ENCODE data around the gene MAP9.
A peak's percentile ranks its signal among the peaks of the same experiment; 100 is the strongest.

DNA sequence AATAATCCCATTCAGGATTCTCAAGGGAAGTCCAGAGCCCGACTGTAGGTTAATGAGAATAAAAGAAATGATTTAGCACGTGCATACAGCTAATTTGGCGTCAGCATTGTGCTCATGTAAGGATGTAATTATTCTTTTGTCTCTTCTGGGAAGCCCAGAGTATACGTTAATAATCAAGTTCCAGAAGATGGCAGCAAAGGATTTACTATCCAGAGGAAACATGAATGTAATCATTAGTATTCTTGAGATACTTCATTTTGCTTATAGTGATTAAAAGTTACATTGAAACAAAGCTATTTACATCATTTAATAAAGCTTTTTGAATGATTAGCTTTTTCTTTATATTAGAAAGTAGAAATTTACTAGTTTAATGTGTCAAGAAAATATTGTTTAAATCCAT is 27.1 kb upstream of the MAP9 start:
- TF ChIP-seq, protein P1, sequence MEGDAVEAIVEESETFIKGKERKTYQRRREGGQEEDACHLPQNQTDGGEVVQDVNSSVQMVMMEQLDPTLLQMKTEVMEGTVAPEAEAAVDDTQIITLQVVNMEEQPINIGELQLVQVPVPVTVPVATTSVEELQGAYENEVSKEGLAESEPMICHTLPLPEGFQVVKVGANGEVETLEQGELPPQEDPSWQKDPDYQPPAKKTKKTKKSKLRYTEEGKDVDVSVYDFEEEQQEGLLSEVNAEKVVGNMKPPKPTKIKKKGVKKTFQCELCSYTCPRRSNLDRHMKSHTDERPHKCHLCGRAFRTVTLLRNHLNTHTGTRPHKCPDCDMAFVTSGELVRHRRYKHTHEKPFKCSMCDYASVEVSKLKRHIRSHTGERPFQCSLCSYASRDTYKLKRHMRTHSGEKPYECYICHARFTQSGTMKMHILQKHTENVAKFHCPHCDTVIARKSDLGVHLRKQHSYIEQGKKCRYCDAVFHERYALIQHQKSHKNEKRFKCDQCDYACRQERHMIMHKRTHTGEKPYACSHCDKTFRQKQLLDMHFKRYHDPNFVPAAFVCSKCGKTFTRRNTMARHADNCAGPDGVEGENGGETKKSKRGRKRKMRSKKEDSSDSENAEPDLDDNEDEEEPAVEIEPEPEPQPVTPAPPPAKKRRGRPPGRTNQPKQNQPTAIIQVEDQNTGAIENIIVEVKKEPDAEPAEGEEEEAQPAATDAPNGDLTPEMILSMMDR (IDR thresholded peaks at IDR 0.05) = peak; percentile 61
- TF ChIP-seq NRF1 (IDR thresholded peaks at IDR 0.05; ENCODE audit: low read depth, low read length) (no peak), EP300 (IDR thresholded peaks at IDR 0.05; ENCODE audit: borderline replicate concordance in 1 of 2, low read depth in 1 of 2, low read length in 1 of 2) (no peak), TAF1 (IDR thresholded peaks at IDR 0.05; ENCODE audit: borderline replicate concordance, low read depth, low read length) (no peak), JUND (IDR thresholded peaks at IDR 0.05) (no peak), GATA2 (CRISPR knock-in tag; IDR thresholded peaks at IDR 0.05) (no peak), SMC3 (IDR thresholded peaks at IDR 0.05; ENCODE audit: low read depth, low read length) (peak; percentile 46), TCF12 (IDR thresholded peaks at IDR 0.05) (no peak), FOXM1 (IDR thresholded peaks at IDR 0.05; ENCODE audit: low read depth) (no peak)
- TF ChIP-seq, protein P2, sequence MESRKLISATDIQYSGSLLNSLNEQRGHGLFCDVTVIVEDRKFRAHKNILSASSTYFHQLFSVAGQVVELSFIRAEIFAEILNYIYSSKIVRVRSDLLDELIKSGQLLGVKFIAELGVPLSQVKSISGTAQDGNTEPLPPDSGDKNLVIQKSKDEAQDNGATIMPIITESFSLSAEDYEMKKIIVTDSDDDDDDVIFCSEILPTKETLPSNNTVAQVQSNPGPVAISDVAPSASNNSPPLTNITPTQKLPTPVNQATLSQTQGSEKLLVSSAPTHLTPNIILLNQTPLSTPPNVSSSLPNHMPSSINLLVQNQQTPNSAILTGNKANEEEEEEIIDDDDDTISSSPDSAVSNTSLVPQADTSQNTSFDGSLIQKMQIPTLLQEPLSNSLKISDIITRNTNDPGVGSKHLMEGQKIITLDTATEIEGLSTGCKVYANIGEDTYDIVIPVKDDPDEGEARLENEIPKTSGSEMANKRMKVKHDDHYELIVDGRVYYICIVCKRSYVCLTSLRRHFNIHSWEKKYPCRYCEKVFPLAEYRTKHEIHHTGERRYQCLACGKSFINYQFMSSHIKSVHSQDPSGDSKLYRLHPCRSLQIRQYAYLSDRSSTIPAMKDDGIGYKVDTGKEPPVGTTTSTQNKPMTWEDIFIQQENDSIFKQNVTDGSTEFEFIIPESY (IDR thresholded peaks at IDR 0.05; ENCODE audit: borderline replicate concordance, low read depth) = no peak
- TF ChIP-seq, protein P3, sequence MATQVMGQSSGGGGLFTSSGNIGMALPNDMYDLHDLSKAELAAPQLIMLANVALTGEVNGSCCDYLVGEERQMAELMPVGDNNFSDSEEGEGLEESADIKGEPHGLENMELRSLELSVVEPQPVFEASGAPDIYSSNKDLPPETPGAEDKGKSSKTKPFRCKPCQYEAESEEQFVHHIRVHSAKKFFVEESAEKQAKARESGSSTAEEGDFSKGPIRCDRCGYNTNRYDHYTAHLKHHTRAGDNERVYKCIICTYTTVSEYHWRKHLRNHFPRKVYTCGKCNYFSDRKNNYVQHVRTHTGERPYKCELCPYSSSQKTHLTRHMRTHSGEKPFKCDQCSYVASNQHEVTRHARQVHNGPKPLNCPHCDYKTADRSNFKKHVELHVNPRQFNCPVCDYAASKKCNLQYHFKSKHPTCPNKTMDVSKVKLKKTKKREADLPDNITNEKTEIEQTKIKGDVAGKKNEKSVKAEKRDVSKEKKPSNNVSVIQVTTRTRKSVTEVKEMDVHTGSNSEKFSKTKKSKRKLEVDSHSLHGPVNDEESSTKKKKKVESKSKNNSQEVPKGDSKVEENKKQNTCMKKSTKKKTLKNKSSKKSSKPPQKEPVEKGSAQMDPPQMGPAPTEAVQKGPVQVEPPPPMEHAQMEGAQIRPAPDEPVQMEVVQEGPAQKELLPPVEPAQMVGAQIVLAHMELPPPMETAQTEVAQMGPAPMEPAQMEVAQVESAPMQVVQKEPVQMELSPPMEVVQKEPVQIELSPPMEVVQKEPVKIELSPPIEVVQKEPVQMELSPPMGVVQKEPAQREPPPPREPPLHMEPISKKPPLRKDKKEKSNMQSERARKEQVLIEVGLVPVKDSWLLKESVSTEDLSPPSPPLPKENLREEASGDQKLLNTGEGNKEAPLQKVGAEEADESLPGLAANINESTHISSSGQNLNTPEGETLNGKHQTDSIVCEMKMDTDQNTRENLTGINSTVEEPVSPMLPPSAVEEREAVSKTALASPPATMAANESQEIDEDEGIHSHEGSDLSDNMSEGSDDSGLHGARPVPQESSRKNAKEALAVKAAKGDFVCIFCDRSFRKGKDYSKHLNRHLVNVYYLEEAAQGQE (IDR thresholded peaks at IDR 0.05; ENCODE audit: low read depth, low read length) = no peak
- TF ChIP-seq, protein P4, sequence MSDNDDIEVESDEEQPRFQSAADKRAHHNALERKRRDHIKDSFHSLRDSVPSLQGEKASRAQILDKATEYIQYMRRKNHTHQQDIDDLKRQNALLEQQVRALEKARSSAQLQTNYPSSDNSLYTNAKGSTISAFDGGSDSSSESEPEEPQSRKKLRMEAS (IDR thresholded peaks at IDR 0.05; ENCODE audit: low read depth) = no peak
- TF ChIP-seq, protein P5, sequence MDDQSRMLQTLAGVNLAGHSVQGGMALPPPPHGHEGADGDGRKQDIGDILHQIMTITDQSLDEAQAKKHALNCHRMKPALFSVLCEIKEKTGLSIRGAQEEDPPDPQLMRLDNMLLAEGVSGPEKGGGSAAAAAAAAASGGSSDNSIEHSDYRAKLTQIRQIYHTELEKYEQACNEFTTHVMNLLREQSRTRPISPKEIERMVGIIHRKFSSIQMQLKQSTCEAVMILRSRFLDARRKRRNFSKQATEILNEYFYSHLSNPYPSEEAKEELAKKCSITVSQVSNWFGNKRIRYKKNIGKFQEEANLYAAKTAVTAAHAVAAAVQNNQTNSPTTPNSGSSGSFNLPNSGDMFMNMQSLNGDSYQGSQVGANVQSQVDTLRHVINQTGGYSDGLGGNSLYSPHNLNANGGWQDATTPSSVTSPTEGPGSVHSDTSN (IDR thresholded peaks at IDR 0.05) = no peak
